ENCODE results near the gene ALS2. TPM values are rescaled to one million over a fixed set of nuclear protein-coding genes. Genes with fewer than 3 reads are reported as not detected.

The ALS2 gene
- total RNA-seq, 2 experiments from 2014 or later = 8.3 to 11.3 TPM

DNA sequence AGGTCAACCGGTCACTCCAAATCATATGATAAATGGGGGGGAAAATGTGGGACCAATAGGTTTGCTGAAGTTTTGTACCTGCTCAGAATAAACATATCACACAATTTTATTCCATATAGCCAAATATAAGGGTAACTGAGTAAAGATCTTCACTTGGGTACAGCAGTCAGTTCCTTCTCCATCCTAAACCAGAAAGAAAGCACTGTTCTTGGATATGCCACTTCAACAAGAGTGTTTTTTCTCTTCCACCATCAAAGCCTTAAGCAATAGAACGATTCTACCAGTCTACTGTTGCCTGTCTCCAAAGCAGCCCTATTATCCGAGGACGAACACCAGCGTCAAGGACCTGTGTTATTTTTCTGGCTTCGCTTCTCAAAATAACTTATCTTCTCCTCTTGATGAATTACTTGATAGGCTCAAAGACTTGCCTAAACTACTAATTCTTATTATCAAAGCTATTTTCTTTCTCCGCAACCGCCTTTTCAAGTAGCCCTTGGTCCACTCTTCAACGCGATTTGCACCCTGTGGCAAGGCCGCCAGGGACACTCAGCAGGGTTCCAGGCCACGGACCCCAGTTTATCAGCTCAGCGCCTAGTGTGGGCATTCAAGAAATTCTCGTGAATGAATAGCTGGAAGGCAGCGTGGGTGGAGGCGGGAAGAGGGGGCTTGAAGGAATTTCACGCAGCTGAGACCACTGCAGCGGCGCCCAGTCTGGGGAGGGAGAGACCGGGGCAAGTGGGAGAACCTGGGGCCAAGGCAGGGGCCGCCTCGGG, 646 bp downstream of the ALS2 start:
- Histone ChIP-seq H2AFZ (ENCODE audit: low read length) (peak overlapping the region; percentile 99), H3K4me2 (ENCODE audit: low read length) (peak overlapping the region; percentile 95), H4K20me1 (ENCODE audit: insufficient read depth, low read length) (no peaks in the 10 kb centered on the region), H3K9me2 (ENCODE audit: insufficient read depth, low read length) (no peaks in the 10 kb centered on the region), H3K4me3 (ENCODE audit: low read depth, low read length, poor library complexity, severe bottlenecking) (peak overlapping the region; percentile 84), H3K27ac (ENCODE audit: low read depth, low read length, poor library complexity, severe bottlenecking) (peak overlapping the region; percentile 47), H3K36me3 (ENCODE audit: insufficient read depth, low read length) (no peaks in the 10 kb centered on the region), H3K79me2 (ENCODE audit: insufficient read depth, low read depth, low read length) (peaks cover 15% of the 10 kb centered on the region), H3K4me1 (ENCODE audit: insufficient read depth, low read length, poor library complexity, severe bottlenecking) (peaks cover 22% of the 10 kb centered on the region), H3K9me3 (ENCODE audit: low read length) (no peaks in the 10 kb centered on the region)
- peak; percentile 9 for DNase-seq (ENCODE audit: low spot score)
- BruUV-seq (replicated peaks) = TSS peak; percentile 76
- ChIA-PET POLR2A (interaction anchor here (0.6 to 2.1 kb wide), 16 partner anchors 8 to 1069 kb away, joined by 3 to 8 read pairs (median 4); partner anchors contain the start of gene TMEM237), CTCF (ENCODE audit: unreplicated experiment) (no interaction called here)
- TF ChIP-seq, protein P1, sequence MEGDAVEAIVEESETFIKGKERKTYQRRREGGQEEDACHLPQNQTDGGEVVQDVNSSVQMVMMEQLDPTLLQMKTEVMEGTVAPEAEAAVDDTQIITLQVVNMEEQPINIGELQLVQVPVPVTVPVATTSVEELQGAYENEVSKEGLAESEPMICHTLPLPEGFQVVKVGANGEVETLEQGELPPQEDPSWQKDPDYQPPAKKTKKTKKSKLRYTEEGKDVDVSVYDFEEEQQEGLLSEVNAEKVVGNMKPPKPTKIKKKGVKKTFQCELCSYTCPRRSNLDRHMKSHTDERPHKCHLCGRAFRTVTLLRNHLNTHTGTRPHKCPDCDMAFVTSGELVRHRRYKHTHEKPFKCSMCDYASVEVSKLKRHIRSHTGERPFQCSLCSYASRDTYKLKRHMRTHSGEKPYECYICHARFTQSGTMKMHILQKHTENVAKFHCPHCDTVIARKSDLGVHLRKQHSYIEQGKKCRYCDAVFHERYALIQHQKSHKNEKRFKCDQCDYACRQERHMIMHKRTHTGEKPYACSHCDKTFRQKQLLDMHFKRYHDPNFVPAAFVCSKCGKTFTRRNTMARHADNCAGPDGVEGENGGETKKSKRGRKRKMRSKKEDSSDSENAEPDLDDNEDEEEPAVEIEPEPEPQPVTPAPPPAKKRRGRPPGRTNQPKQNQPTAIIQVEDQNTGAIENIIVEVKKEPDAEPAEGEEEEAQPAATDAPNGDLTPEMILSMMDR (conservative IDR thresholded peaks at IDR 0.05; ENCODE audit: low read length) = no peak
- no peak for TF ChIP-seq EZH2phosphoT487 (IDR thresholded peaks at IDR 0.05; ENCODE audit: borderline replicate concordance, low read depth, low read length)
- intact Hi-C loops (cut with micrococcal nuclease; ENCODE audit: unreplicated experiment) = no loop called here

DNA sequence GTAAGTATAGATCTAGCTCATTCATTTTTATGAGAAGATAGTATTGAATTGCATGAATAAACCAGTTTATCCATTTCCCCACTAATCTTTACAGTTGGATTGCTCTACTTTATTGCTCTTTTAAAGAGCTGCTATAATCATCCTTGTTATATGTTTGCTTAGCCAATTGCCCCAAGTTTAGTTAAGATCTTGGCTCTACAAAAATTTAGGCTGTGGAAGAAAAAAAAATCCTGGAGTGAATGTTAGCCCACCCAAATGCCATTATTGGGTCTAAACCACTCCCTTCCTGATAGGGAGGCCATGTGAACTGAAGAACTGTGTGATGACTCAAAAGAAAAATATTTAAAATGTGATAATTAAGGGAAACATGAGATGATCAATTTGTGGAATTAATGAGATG, 2.9 kb downstream of the ALS2 start:
- H3K79me2 ChIP-seq (ENCODE audit: insufficient read depth, low read depth, low read length) = peaks cover 15% of the 10 kb centered on the region
- no peaks in the 10 kb centered on the region for H3K36me3 ChIP-seq (ENCODE audit: insufficient read depth, low read length)
- no peaks in the 10 kb centered on the region for H4K20me1 ChIP-seq (ENCODE audit: insufficient read depth, low read length)
- H3K4me1 ChIP-seq (ENCODE audit: insufficient read depth, low read length, poor library complexity, severe bottlenecking) = peaks cover 22% of the 10 kb centered on the region
- POLR2A ChIA-PET = interaction anchor here (0.7 to 1.2 kb wide), 4 partner anchors 10 to 870 kb away, joined by 3 to 5 read pairs (median 3); no protein-coding TSS in a partner anchor
- CTCF ChIA-PET (ENCODE audit: unreplicated experiment) = interaction anchor here (0.9 kb wide), 1 partner anchor 25 kb away, joined by 3 read pairs; no protein-coding TSS in a partner anchor
- H2AFZ ChIP-seq (ENCODE audit: low read length) = no peak overlapping the region
- no peak overlapping the region for H3K4me3 ChIP-seq (ENCODE audit: low read depth, low read length, poor library complexity, severe bottlenecking)
- H3K9me3 ChIP-seq (ENCODE audit: low read length) = no peaks in the 10 kb centered on the region
- BruUV-seq (replicated peaks) = no TSS peak
- no peaks in the 10 kb centered on the region for H3K9me2 ChIP-seq (ENCODE audit: insufficient read depth, low read length)
- H3K27ac ChIP-seq (ENCODE audit: low read depth, low read length, poor library complexity, severe bottlenecking) = no peak overlapping the region
- no peak overlapping the region for H3K4me2 ChIP-seq (ENCODE audit: low read length)
- TF ChIP-seq EZH2phosphoT487 (IDR thresholded peaks at IDR 0.05; ENCODE audit: borderline replicate concordance, low read depth, low read length) = no peak
- TF ChIP-seq, protein P1 (conservative IDR thresholded peaks at IDR 0.05; ENCODE audit: low read length) = no peak
- intact Hi-C loops (cut with micrococcal nuclease; ENCODE audit: unreplicated experiment) = no loop called here
- DNase-seq (ENCODE audit: low spot score) = no peak

DNA sequence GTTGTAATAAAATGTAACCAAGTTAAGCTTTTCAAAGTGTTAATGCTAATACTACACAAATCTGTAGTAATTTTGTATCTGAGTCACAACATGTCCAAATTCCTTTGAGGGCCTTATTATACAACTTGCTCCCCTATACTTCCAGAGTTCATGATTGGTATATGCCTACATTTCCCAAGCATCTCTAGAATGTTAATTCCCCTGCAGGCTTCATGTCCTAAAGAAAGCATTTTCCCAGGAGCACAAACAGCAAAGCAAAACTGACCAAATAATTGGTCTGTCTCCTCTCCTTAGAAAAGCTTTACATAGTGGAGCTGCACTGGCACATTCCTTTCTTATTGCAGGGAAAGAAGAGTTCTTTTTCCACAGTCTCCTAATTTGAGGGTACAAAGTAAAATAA, 3.7 kb downstream of the ALS2 start:
- BruUV-seq (replicated peaks) = no TSS peak

More for the DNA sequence above, 3.7 kb downstream of the ALS2 start:
- Histone ChIP-seq H3K9me3 (ENCODE audit: low read length) (no peaks in the 10 kb centered on the region), H3K79me2 (ENCODE audit: insufficient read depth, low read depth, low read length) (peaks cover 15% of the 10 kb centered on the region), H3K4me2 (ENCODE audit: low read length) (no peak overlapping the region), H3K36me3 (ENCODE audit: insufficient read depth, low read length) (no peaks in the 10 kb centered on the region), H3K4me3 (ENCODE audit: low read depth, low read length, poor library complexity, severe bottlenecking) (no peak overlapping the region), H4K20me1 (ENCODE audit: insufficient read depth, low read length) (no peaks in the 10 kb centered on the region), H3K27ac (ENCODE audit: low read depth, low read length, poor library complexity, severe bottlenecking) (no peak overlapping the region), H3K4me1 (ENCODE audit: insufficient read depth, low read length, poor library complexity, severe bottlenecking) (peaks cover 22% of the 10 kb centered on the region), H3K9me2 (ENCODE audit: insufficient read depth, low read length) (no peaks in the 10 kb centered on the region), H2AFZ (ENCODE audit: low read length) (no peak overlapping the region)
- DNase-seq (ENCODE audit: low spot score) = no peak
- ChIA-PET POLR2A (interaction anchor here (0.7 kb wide), 3 partner anchors 8 to 871 kb away, joined by 3 read pairs; no protein-coding TSS in a partner anchor), CTCF (ENCODE audit: unreplicated experiment) (no interaction called here)
- intact Hi-C loops (cut with micrococcal nuclease; ENCODE audit: unreplicated experiment) = no loop called here
- TF ChIP-seq EZH2phosphoT487 (IDR thresholded peaks at IDR 0.05; ENCODE audit: borderline replicate concordance, low read depth, low read length) = no peak
- TF ChIP-seq, protein P1 (conservative IDR thresholded peaks at IDR 0.05; ENCODE audit: low read length) = no peak
